Hindlimb muscle (tissue), 1 donor: ENCODE data around the gene NOTUM. TPM values are rescaled to one million over a fixed set of nuclear protein-coding genes. Genes with fewer than 3 reads are reported as not detected.
"Not testable (repeated sequence)": the region's sequence is repeated elsewhere in the genome, so short reads cannot be mapped to it uniquely, and the experiment has no call there.

Experiments
- DNase-seq: peaks from one replicate; pipeline ENCODE4 v3.0.0-alpha.2; 2013
- polyA plus RNA-seq: library from polyadenylated mRNA; unstranded; fragments of 120-200 nt; gene quantifications from one replicate; pipeline ENCODE4 v1.2.1, GENCODE V29; 2013; ENCODE audit not compliant: insufficient read length

Gene NOTUM
- polyA plus RNA-seq, 1 donor: 4.4 TPM

- DNase-seq: no peak
These were observed 3.1 kb downstream of the NOTUM start for GRCh38 chr17:81957691-81958432.

- DNase-seq: no peak
These were observed 4.1 kb downstream of the NOTUM start for GRCh38 chr17:81956607-81957589.

- no peak for DNase-seq
These were observed 5.0 kb downstream of the NOTUM start for GRCh38 chr17:81955756-81956544.

DNA sequence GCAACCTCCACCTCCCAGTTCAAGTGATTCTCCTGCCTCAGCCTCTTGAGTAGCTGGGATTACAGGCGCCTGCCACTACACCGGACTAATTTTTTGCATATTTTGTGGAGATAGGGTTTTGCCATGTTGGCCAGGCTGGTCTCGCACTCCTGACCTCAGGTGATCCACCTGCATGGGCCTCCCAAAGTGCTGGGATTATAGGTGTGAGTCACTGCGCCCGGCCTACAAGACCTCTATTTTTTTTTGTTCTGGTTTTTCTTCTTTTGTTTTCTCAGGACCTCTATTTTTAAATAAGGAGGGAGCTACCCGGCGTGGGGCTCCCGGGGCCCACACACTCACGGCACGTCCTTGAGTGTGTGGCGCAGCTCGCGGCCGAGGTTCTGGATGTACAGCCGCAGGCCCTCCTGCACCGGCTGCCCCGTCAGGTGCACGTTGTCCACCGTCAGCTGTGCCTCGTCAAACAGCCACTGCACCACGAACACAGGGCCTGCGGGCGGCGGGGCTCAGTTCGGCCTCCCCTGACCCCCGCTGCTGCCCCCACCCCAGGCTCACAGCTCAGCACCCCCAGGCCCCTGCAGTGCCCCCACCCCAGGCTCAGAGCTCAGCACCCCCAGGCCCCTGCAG is 5.8 kb downstream of the NOTUM start:
- DNase-seq: no peak

DNA sequence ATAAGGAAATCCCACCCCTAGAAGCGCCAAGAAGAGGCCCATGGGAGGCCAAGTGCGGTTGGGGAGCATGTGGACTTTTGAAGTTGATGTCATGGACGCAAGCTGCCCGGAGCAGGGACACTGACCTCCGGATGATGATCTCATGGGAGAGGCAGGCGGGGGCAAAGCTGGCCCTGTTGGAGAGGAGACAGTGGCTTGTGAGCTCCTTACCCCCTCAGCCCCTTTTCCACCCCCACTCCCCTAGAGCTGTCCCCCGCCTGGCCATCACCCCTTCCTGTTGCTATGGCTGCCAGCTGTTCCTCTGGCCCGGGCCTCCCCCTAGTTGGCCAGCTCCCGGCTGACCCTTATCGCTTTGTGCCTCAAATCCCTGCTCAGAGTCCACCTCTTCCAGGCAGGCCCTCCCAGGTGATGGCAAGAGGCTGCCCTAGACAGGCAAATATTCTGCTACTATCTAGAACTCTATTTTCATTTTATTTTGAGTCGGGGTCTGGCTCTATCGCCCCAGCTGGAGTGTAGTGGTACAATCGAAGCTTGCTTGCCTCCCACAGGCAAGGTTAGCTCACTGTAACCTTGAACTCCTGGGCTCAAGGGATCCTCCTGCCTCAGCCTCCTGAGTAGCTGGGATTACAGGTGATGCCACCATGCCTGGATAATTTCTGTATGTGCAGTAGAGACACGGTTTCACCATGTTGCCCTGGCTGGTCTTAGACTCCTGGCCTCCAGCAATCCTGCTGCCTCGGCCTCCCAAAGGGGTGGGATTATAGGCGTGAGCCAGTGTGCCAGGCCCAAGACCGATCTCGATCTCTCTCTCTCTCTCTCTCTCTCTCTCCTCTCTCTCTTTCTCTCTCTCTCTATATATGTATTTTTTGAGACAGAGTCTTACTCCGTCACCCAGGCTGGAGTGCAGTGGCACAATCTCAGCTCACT is 6.6 kb downstream of the NOTUM start:
- no peak for DNase-seq

DNA sequence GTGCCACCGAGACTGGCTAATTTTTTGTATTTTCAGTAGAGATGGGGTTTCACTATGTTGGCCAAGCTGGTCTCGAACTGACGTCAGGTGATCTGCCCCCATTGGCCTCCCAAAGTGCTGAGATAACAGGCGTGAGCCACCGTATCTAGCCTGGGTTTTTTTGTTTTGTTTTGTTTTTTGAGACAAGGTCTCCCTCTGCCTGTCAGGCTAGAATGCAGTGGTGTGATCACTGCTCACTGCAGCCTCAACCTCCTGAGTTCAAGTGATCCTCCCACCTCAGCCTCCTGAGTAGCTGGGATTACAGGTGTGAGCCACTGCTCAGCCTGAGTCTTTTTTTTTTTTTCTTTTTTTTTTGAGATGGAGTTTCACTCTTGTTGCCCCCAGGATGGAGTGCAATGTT is 7.5 kb downstream of the NOTUM start:
- DNase-seq: not testable (repeated sequence)

- no peak for DNase-seq
These were observed 8.2 kb downstream of the NOTUM start for GRCh38 chr17:81952792-81953228.

DNA sequence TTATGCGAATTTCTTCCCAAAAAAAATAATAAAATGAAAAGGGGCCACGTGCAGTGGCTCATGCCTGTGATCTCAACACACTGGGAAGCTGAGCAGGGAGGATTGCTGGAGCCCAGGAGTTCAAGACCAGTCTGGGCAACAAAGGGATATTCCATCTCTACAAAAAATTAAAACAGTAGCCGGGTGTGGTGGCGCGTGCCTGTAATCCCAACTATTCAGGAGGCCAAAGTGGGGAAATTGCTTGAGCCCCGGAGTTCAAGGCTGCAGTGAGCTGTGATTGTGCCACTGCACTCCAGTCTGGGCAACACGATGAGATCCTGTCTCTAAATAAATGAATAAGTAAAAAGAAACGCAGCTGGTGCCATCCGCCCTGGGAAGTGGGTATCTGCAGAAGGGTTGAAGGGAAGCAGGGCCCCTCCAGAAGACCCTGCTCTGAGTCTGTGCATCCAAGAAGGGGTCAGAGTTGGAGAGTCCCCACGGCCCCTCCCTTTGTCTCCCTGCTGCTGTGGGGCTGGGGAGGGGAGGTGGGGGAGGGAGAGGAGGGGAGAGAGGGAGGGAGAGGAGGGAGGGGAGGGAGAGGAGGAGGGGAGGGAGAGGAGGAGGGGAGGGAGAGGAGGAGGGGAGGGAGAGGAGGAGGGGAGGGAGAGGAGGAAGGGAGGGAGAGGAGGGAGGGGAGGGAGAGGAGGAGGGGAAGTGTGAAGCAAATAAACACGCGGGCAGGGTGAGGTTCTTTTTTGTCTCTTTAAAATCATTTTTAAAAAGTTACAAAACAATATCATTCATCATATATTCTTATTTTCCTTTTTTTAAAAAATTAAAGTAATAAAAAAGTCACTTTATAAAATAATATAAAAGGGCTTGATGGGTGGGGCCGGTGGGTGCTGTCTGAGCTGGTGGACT is 9.0 kb downstream of the NOTUM start:
- no peak for DNase-seq

DNA sequence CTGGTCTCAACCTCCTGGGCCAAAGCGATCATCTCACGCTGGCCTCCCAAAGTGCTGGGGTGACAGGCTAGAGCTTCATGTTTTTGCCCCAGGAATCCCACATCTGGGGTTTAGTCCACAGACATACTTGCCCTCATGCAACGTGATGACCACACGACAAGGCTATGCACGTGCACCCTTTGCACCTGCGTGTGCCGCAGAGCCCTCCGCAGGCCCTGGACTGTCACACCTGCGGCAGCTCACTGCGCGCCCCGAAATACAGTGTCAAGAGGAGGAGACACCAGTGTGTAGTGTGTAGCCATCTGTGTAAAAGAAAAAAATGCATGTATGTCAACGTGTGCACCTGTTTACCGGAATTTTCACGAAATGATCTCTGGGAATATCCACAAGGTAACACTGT is 10.5 kb downstream of the NOTUM start:
- DNase-seq: no peak

DNA sequence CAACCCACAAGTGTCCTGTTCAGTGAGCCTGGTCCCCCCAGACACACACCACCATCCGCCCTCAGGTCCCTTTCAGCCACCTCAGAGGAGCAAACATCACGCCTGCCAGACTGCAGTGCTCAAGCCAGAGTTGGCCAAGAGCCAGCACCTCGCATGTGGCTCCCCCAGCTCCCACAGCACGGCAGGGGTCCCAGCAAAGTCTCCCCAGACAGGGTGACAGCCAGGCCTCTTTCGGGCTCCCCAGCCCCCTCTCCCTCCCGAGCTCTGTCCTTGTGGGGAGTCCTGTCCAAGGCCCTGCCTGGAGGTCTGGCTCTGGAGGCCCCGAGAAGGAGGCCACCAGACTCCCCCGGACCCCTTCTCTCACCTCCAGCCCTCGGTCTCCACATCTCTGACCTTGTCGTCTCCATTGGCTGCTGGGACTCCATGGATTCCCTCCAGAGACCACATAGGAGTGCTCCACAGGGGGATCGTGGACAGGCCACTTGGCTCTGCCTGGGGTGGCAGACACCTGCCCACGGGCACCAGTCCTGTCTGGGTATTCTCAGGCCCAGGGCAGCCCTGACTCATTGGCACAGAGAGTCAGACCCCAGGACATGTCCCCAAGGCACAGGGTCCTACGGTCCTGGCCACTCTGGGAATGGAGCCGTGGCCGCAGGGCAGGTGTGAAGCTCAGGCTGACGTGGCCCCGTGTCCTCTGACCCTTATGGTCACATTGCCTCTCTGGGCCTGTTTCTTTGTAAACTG is 12.2 kb downstream of the NOTUM start:
- no peak for DNase-seq

GRCh38 chr17:81947189-81947588 is 13.8 kb downstream of the NOTUM start, which contains the start of gene MYADML2:
TSS of gene MYADML2 (minus strand) at chr17:81947233. CDS start at chr17:81941741, 5,492 bp downstream.
- DNase-seq: no peak

- DNase-seq: no peak
These were observed 16.1 kb downstream of the NOTUM start for GRCh38 chr17:81944858-81945257.

DNA sequence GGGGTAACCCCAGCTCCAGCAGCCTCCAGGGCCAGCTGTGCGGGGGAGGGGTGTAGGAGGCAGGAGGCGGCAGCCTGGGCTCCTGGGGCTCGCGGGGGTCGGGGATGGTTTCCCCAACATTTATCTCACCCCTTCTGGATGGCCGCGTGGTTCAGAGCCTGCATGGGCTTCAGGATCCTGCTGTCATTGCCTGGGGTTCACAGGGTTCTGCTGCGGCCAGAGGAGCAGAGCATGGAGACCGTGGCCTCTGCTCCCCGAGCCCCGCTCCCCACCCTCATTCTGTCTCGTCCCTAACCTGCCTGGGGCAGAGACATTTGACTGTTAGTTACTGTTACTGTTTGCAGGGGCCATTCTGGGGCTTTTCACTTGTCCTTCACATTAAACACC is 18.8 kb downstream of the NOTUM start:
- DNase-seq: no peak

DNA sequence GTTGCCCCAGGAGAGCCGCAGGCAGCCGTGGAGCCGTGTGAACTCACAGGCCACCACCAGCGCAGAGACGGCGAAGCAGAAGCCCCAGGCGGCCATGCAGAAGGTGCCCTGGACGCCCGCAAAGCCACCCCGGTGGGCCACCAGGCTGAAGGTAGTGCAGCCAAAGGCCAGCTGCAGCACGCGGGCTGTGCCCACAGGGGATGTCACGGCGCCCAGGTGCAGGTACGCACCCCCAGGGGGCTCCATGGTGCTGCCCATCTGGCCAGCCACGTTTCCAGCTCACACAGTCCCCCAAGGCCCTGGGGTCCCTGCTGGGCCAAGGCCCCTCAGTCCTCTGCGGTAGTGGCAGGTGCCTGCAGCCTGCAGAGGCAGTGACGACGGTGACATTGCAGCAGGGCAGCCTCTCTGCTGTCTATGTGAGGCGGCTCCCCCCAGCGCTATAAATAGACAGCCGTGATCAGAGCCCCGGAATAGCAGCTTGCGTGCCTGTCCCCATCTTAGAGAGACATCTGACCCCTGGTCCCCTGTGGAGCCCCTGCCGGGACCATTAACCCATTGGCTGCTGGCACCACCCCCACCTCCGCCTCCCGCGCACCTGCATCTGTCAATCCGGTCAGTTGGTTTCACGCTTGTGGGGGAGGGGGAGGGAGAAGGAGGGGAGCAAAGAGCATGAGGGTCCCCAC is 19.4 kb downstream of the NOTUM start:
- no peak for DNase-seq

DNA sequence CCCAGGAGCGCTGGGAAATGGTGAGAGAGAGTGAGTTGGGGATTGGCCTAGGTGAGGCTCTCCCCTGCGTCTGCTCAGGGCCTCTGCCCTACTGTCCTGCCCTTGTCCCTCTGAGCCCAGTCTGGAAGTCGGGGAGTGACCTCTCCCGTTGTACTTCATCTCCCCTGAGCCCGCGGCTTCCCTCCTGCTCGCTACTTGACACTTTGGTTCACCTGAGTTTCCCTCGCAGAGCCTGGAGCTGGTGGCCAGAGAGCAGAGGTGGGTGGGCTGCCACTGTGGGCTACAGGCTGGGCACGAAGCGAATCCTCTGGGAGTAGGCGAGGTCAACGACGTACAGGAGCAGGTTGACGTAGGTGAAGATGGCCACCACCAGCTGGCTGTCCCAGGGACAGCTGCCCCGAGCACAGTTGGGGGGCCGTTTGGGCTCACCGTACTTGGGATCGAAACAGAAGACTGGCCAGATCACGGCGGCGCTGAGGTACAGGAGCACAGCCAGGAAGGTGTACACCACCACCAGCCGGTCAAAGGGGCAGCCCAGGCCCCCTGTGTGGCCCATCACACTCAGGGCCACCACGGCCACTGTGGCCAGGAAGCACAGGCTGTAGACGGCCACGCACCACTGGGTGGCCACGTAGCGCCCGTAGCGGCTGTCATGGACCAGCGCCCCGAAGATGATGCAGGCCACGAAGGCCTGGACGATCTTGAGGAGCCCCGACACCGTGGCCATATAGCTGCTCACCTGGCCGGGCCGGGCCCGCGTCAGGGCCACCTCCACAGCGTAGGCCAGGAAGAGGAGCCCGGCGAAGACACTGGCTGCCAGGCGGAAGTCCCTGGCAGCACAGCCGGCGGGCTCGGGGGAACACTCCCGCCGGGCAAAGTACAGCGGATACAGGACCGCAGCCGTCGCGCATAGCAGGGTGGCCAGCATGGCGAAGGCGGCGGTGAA is 20.2 kb downstream of the NOTUM start:
- DNase-seq: no peak

GRCh38 chr17:81939881-81940385 is 21.1 kb downstream of the NOTUM start:
- DNase-seq: no peak

GRCh38 chr17:81939218-81939617 is 21.8 kb downstream of the NOTUM start:
- no peak for DNase-seq
